K562 (cell line): Measurements from ENCODE around the gene ZNF292. TPM values are rescaled to one million over a fixed set of nuclear protein-coding genes. Genes with fewer than 3 reads are reported as not detected.

ENCODE experiments used
- ATAC-seq: fragments of 200-7000 bp; cut with Tn5 transposase; 3 replicates; pipeline ENCODE4 v1.9.1; 2020; ENCODE audit warnings: moderate library complexity
- BruUV-seq: library from RNA; stranded (reverse); fragments of 400-500 nt; replicated peaks from 2 replicates; lab custom pipeline; 2021; lab: Mats Ljungman, UMichigan
- CTCF ChIA-PET: fragments of 300-600 bp; formaldehyde crosslinking; extraction: SDS; loops from one replicate; lab custom pipeline; 2021; ENCODE audit warnings: low intra/inter-chr PET ratio; lab: Yijun Ruan, JAX
- POLR2A ChIA-PET: fragments of 300-600, 350-650 bp; sonication (Branson Sonifier 250); formaldehyde crosslinking; extraction: SDS; loops from one replicate; lab custom pipeline; 2021; ENCODE audit warnings: antibody characterized with exemption, inconsistent platforms; lab: Yijun Ruan, JAX
- DNase-seq, 4 experiments: peaks; one replicate each; pipeline versions ENCODE4 v3.0.0 to v3.0.0-alpha.2; 2011 to 2018; ENCODE audit warnings: low spot score in 3 of 4, mixed read lengths in 3 of 4; ENCODE audit errors: extremely low read depth in 1 of 4
- FAIRE-seq: peaks from 2 replicates; lab custom pipeline; 2011; peaks lifted over from hg19 to GRCh38; lab: Jason Lieb, UNC
- H2AFZ ChIP-seq: 2 replicates; pipeline ENCODE4 v1.6.0; 2011; ENCODE audit warnings: low read depth, low read length, control low read depth, inconsistent platforms
- H3K27ac ChIP-seq: fragments of 200-600 bp; 3 replicates; pipeline ENCODE4 v1.8.0; 2011; ENCODE audit warnings: low read depth, mild to moderate bottlenecking, control low read depth, inconsistent platforms, low read length, moderate library complexity, mixed read lengths; ENCODE audit errors: extremely low read depth
- H3K27me3 ChIP-seq, 2 experiments: fragments of 300-600 bp in 1 of 2; 2 replicates in 1 of 2; 3 replicates in 1 of 2; pipeline versions ENCODE4 v1.6.0 to v1.8.0; 2011; ENCODE audit warnings: inconsistent platforms in 2 of 2, low read length in 2 of 2, mild to moderate bottlenecking in 1 of 2, mixed read lengths in 1 of 2, moderate library complexity in 1 of 2; ENCODE audit not compliant: control insufficient read depth in 2 of 2, insufficient read depth in 2 of 2
- H3K36me3 ChIP-seq: fragments of 300-600 bp; 3 replicates; pipeline ENCODE4 v1.8.0; 2011; ENCODE audit warnings: mild to moderate bottlenecking, low read length, inconsistent platforms; ENCODE audit not compliant: control insufficient read depth, insufficient read depth
- H3K4me1 ChIP-seq, 2 experiments: fragments of 200-600 bp in 1 of 2; replicated peaks in 1 of 2; 2 replicates in 1 of 2; 3 replicates in 1 of 2; pipeline versions ENCODE4 v1.5.1 to v1.8.0; 2011; ENCODE audit warnings: inconsistent platforms in 2 of 2, low read length in 2 of 2, mild to moderate bottlenecking in 1 of 2, mixed read lengths in 1 of 2, moderate library complexity in 1 of 2; ENCODE audit not compliant: control insufficient read depth in 2 of 2, insufficient read depth in 2 of 2
- H3K4me2 ChIP-seq: 2 replicates; pipeline ENCODE4 v1.6.1; 2011; ENCODE audit warnings: low read length, control low read depth, inconsistent platforms, mixed read lengths; ENCODE audit not compliant: insufficient read depth
- H3K4me3 ChIP-seq: fragments of 200-600 bp; sonication (generic), shearing (Covaris generic); 2 replicates; pipeline ENCODE4 v1.5.1; 2016; ENCODE audit warnings: control low read depth, inconsistent platforms
- H3K79me2 ChIP-seq: fragments of 200-600 bp; 3 replicates; pipeline ENCODE4 v1.8.0; 2011; ENCODE audit warnings: low read length, inconsistent platforms; ENCODE audit not compliant: control insufficient read depth, insufficient read depth
- H3K9ac ChIP-seq, 2 experiments: 2 replicates each; pipeline versions ENCODE4 v1.6.0 to v1.6.1; 2011; ENCODE audit warnings: low read depth in 2 of 2, low read length in 2 of 2, control low read depth in 1 of 2, inconsistent platforms in 1 of 2, mild to moderate bottlenecking in 1 of 2, mixed read lengths in 1 of 2; ENCODE audit not compliant: insufficient read depth in 1 of 2
- H3K9me1 ChIP-seq: one replicate; pipeline ENCODE4 v1.6.0; 2011; ENCODE audit warnings: inconsistent platforms, mild to moderate bottlenecking, low read length, moderate library complexity; ENCODE audit not compliant: control insufficient read depth, insufficient read depth
- H3K9me3 ChIP-seq: replicated peaks from 2 replicates; pipeline ENCODE4 v1.5.1; 2011; ENCODE audit warnings: low read depth, low read length, inconsistent platforms; ENCODE audit not compliant: control insufficient read depth, insufficient read depth
- H4K20me1 ChIP-seq: replicated peaks from 2 replicates; pipeline ENCODE4 v1.6.1; 2011; ENCODE audit warnings: low read length, inconsistent platforms, mixed read lengths; ENCODE audit not compliant: control insufficient read depth, insufficient read depth
- JUND ChIP-seq, 2 experiments: IDR thresholded peaks; 2 replicates in 1 of 2; 3 replicates in 1 of 2; pipeline ENCODE4 v1.6.1; 2011; ENCODE audit warnings: borderline replicate concordance in 2 of 2, low read depth in 2 of 2, low read length in 2 of 2, improper control_type of control experiment in 1 of 2, missing biosample characterization in 1 of 2, missing genetic modification characterization in 1 of 2, missing genetic modification reagents in 1 of 2
- TEAD1 ChIP-seq, 2 experiments: fragments of 450-650 bp in 1 of 2; sonication (generic) in 1 of 2; formaldehyde crosslinking; IDR thresholded peaks; 2 replicates each; pipeline versions ENCODE4 v1.4.0 to v1.8.0; 2020 to 2022; ENCODE audit warnings: mild to moderate bottlenecking in 2 of 2, missing genetic modification reagents in 1 of 2
- ZBTB17 ChIP-seq: fragments of 450-650 bp; formaldehyde crosslinking; IDR thresholded peaks from 2 replicates; pipeline ENCODE4 v1.4.0; 2020; ENCODE audit warnings: mild to moderate bottlenecking
- WGBS: fragments of 100-300 bp; shearing (Covaris generic); methylation state at CpG from one replicate; pipeline ENCODE4 v1.1.6; 2016; ENCODE audit warnings: low coverage, mixed read lengths; ENCODE audit not compliant: insufficient coverage; ENCODE audit errors: missing lambda C conversion rate; 5-methylcytosine and 5-hydroxymethylcytosine counted together
- in situ Hi-C: fragments of 300-500 bp; cut with MboI; formaldehyde crosslinking; loops from 4 replicates; pipeline ENCODE4 v1.15.0; 2018; ENCODE audit warnings: inconsistent platforms, mixed read lengths
- intact Hi-C: fragments of 100-400 bp; cut with micrococcal nuclease; formaldehyde crosslinking; loops from 2 replicates; pipeline ENCODE4 v1.14.2; 2022
- polyA plus RNA-seq, 8 experiments: library from polyadenylated mRNA; depleted of rRNA in 4 of 8; stranded (reverse) in 5 of 8; unstranded in 3 of 8; fragments of >200 nt; fragmentation: Nextera tagmentation in 2 of 8; fragmentation: Illumina TruSeq in 1 of 8; extraction: Ambion mirVana in 2 of 8; extraction: Trizol in 1 of 8; gene quantifications; 2 replicates each; pipeline versions ENCODE4 v1.2.1 to v1.2.3, GENCODE V29; 2011 to 2014; ENCODE audit warnings: inconsistent platforms in 1 of 8, missing spikeins in 1 of 8
- total RNA-seq, 7 experiments: library from RNA; depleted of rRNA in 6 of 7; stranded (reverse); fragments of >200 nt in 6 of 7; fragmentation: Illumina TruSeq in 2 of 7; extraction: Trizol in 2 of 7; gene quantifications; 2 replicates each; pipeline versions ENCODE4 v1.2.1 to v1.2.3, GENCODE V29; 2011 to 2021; ENCODE audit warnings: low replicate concordance in 1 of 7
- TF ChIP-seq, protein P1 (sequence below): fragments of 250-450 bp; sonication (Bioruptor Pico); IDR thresholded peaks from 2 replicates; pipeline ENCODE4 v1.4.0; 2020
- TF ChIP-seq, protein P2 (sequence below): sonication (generic); formaldehyde crosslinking; IDR thresholded peaks from 2 replicates; pipeline ENCODE4 v1.8.0; 2022; ENCODE audit warnings: missing genetic modification reagents, mild to moderate bottlenecking, moderate library complexity, borderline replicate concordance

ZNF292 gene
- total and polyA plus RNA-seq, 9 of the 15 experiments (the other 6 are each of a cell fraction or from before 2014, with no cell fraction given) = 4.4 to 17.1 (median 12.8) TPM

DNA sequence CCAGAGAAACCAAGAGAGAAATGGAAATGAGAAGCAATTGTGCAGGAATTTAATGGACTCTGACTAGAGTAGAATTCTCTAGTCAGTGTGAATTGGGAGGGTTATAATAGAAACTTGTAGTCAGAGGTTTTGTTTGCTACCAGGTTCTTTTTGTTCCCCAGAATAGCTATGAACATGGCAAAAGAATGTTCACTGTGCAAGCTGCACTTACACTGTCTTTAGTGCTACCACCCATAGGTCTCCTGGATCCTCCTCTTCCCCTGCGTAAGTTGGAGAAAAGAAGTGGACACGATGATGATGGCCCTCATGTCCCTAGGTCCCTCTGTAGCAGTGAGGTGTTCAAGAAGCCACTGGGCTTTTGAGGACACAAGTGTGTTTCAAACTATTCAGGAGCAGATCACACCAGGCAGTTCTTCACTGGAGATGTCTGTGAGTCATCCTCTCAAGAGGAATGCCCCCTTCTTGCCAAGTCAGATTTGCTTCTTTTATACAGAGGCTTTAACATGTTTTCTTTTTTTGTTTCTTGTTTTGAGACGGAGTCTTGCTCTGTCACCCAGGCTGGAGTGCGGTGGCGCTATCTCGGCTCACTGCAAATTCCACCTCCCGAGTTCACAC is 119.4 kb downstream of the ZNF292 start:
- 21% methylated on average over 7 of the region's 7 CpGs for WGBS
- ATAC-seq (no peak), FAIRE-seq (peak; percentile 35), DNase-seq (no peak)
- no peaks in the 10 kb centered on the region for H3K4me1 ChIP-seq
- H3K27me3 ChIP-seq = peaks cover 0 to 5% of the 10 kb centered on the region in 2 experiments; a peak in 2 of 5 replicates
- no peaks in the 10 kb centered on the region for H3K9me1 ChIP-seq
- no peak overlapping the region for H3K4me2 ChIP-seq
- H3K9me3 ChIP-seq = no peaks in the 10 kb centered on the region
- H3K4me3 ChIP-seq = no peak overlapping the region
- in situ Hi-C loops (no loop called here), intact Hi-C loops (loop anchor here (5.0 kb wide), 1 partner anchor 137 kb away; no protein-coding TSS in a partner anchor)
- POLR2A ChIA-PET = no interaction called here
- no peaks in the 10 kb centered on the region for H3K36me3 ChIP-seq
- no peak overlapping the region for H3K9ac ChIP-seq
- H3K79me2 ChIP-seq = no peaks in the 10 kb centered on the region
- no peaks in the 10 kb centered on the region for H4K20me1 ChIP-seq
- no peak overlapping the region for H2AFZ ChIP-seq
- TF ChIP-seq, protein P1, sequence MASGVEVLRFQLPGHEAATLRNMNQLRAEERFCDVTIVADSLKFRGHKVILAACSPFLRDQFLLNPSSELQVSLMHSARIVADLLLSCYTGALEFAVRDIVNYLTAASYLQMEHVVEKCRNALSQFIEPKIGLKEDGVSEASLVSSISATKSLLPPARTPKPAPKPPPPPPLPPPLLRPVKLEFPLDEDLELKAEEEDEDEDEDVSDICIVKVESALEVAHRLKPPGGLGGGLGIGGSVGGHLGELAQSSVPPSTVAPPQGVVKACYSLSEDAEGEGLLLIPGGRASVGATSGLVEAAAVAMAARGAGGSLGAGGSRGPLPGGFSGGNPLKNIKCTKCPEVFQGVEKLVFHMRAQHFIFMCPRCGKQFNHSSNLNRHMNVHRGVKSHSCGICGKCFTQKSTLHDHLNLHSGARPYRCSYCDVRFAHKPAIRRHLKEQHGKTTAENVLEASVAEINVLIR (CRISPR knock-in tag) = no peak
- TF ChIP-seq TEAD1 (CRISPR knock-in tag; IDR thresholded peaks at IDR 0.05) (no peak), ZBTB17 (CRISPR knock-in tag) (no peak), JUND (IDR thresholded peaks at IDR 0.05; ENCODE audit: borderline replicate concordance, low read depth, low read length) (no peak), JUND (tag; IDR thresholded peaks at IDR 0.05; ENCODE audit: borderline replicate concordance, low read depth, low read length) (no peak)
- TF ChIP-seq, protein P2, sequence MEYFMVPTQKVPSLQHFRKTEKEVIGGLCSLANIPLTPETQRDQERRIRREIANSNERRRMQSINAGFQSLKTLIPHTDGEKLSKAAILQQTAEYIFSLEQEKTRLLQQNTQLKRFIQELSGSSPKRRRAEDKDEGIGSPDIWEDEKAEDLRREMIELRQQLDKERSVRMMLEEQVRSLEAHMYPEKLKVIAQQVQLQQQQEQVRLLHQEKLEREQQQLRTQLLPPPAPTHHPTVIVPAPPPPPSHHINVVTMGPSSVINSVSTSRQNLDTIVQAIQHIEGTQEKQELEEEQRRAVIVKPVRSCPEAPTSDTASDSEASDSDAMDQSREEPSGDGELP (CRISPR knock-in tag) = no peak
- CTCF ChIA-PET = no interaction called here
- no TSS peak for BruUV-seq
- no peak overlapping the region for H3K27ac ChIP-seq
